B cell (primary cell): Measurements from ENCODE around the gene PAQR4. TPM values are rescaled to one million over a fixed set of nuclear protein-coding genes. Genes with fewer than 3 reads are reported as not detected.

Experiments
- ATAC-seq: fragments of 200-7000 bp; cut with Tn5 transposase; one replicate; pipeline ENCODE4 v1.10.0; 2021; ENCODE audit warnings: low read depth, mild to moderate bottlenecking, moderate number of reproducible peaks, moderate library complexity
- CTCF ChIA-PET: fragments of 350-600 bp; sonication (Branson Sonifier 250); formaldehyde crosslinking; loops from one replicate; lab custom pipeline; 2021; ENCODE audit warnings: antibody characterized with exemption, inconsistent platforms; lab: Charles Lee
- POLR2A ChIA-PET: fragments of 350-600 bp; sonication (Branson Sonifier 250); formaldehyde crosslinking; loops from one replicate; lab custom pipeline; 2021; ENCODE audit warnings: antibody characterized with exemption; lab: Charles Lee
- DNase-seq: peaks from one replicate; pipeline ENCODE4 v3.0.0; 2013
- H2AFZ ChIP-seq: 2 replicates; pipeline ENCODE4 v1.6.1; 2012; ENCODE audit warnings: mild to moderate bottlenecking, low read depth, low read length; ENCODE audit not compliant: insufficient read depth, poor library complexity, severe bottlenecking
- H3K27ac ChIP-seq, 2 donors: 1 replicate in 1 of 2; 2 replicates in 1 of 2; pipeline ENCODE4 v1.5.1; 2012 to 2013; ENCODE audit warnings: low read length in 2 of 2, mild to moderate bottlenecking in 2 of 2, moderate library complexity in 1 of 2
- H3K27me3 ChIP-seq, 4 experiments: fragments of 200-600 bp in 1 of 4; sonication (generic) in 1 of 4; replicated peaks in 1 of 4; 1 replicate in 2 of 4; 2 replicates in 2 of 4; pipeline versions ENCODE4 v1.6.1 to v1.7.0; 2013 to 2016; ENCODE audit warnings: low read length in 3 of 4, mild to moderate bottlenecking in 2 of 4, mixed read lengths in 1 of 4, moderate library complexity in 1 of 4; ENCODE audit not compliant: insufficient read depth in 4 of 4, control insufficient read depth in 3 of 4; ENCODE audit errors: control extremely low read depth in 1 of 4
- H3K36me3 ChIP-seq, 2 experiments: replicated peaks in 1 of 2; 1 replicate in 1 of 2; 2 replicates in 1 of 2; pipeline versions ENCODE4 v1.6.1 to v1.7.1; 2013; ENCODE audit warnings: low read length in 1 of 2; ENCODE audit not compliant: insufficient read depth in 2 of 2, control insufficient read depth in 1 of 2; ENCODE audit errors: control extremely low read depth in 1 of 2, extremely low read depth in 1 of 2
- H3K4me1 ChIP-seq, 2 donors: fragments of 200-600 bp in 1 of 2; sonication (generic) in 1 of 2; 1 replicate in 1 of 2; 2 replicates in 1 of 2; pipeline versions ENCODE4 v1.5.1 to v1.6.1; 2013 to 2017; ENCODE audit warnings: low read length in 2 of 2; ENCODE audit not compliant: control insufficient read depth in 2 of 2, insufficient read depth in 2 of 2
- H3K4me2 ChIP-seq: replicated peaks from 2 replicates; pipeline ENCODE3; 2012; ENCODE audit warnings: mild to moderate bottlenecking, low read depth, low read length; ENCODE audit not compliant: poor library complexity, severe bottlenecking
- H3K4me3 ChIP-seq, 5 experiments: fragments of 200-600 bp in 1 of 5; sonication (generic) in 1 of 5; 1 replicate in 3 of 5; 2 replicates in 2 of 5; pipeline versions ENCODE4 v1.5.1 to v1.7.0; 2011 to 2016; ENCODE audit warnings: low read length in 4 of 5, mild to moderate bottlenecking in 4 of 5, low read depth in 2 of 5, control low read depth in 1 of 5, moderate library complexity in 1 of 5; ENCODE audit not compliant: insufficient read depth in 1 of 5; ENCODE audit errors: control extremely low read depth in 1 of 5, extremely low read depth in 1 of 5
- H3K79me2 ChIP-seq: fragments of 200-600 bp; sonication (generic); one replicate; pipeline ENCODE4 v1.6.0; 2016; ENCODE audit warnings: low read length; ENCODE audit not compliant: control insufficient read depth, insufficient read depth
- H3K9ac ChIP-seq: fragments of 200-600 bp; sonication (generic); 2 replicates; pipeline ENCODE4 v1.6.1; 2017; ENCODE audit warnings: mild to moderate bottlenecking, low read length, moderate library complexity
- H3K9me3 ChIP-seq, 3 donors: one replicate each; pipeline versions ENCODE4 v1.6.1 to v1.7.1; 2013; ENCODE audit warnings: low read length in 2 of 3; ENCODE audit not compliant: control insufficient read depth in 2 of 3, insufficient read depth in 1 of 3; ENCODE audit errors: control extremely low read depth in 1 of 3
- H4K20me1 ChIP-seq: 2 replicates; pipeline ENCODE4 v1.6.0; 2012; ENCODE audit warnings: mild to moderate bottlenecking, low read length; ENCODE audit not compliant: insufficient read depth, control insufficient read depth, poor library complexity, severe bottlenecking
- H3K27ac Mint-ChIP-seq: one replicate; pipeline ENCODE4 v1.8.0; 2021; ENCODE audit warnings: mixed read lengths
- H3K27me3 Mint-ChIP-seq: one replicate; pipeline ENCODE4 v1.8.0; 2021; ENCODE audit warnings: mixed read lengths
- H3K4me1 Mint-ChIP-seq: one replicate; pipeline ENCODE4 v1.8.0; 2021; ENCODE audit warnings: mixed read lengths
- H3K4me3 Mint-ChIP-seq: one replicate; pipeline ENCODE4 v1.8.0; 2021; ENCODE audit warnings: mixed read lengths
- H3K9me3 Mint-ChIP-seq: one replicate; pipeline ENCODE4 v1.8.0; 2022; ENCODE audit warnings: mixed read lengths; ENCODE audit not compliant: insufficient read depth
- CTCF ChIP-seq: fragments of 200-600 bp; IDR thresholded peaks from one replicate; pipeline ENCODE4 v1.8.0; 2022; ENCODE audit warnings: antibody characterized with exemption, mild to moderate bottlenecking
- EZH2 ChIP-seq: IDR thresholded peaks from 2 replicates; pipeline ENCODE4 v1.6.1; 2012; ENCODE audit warnings: borderline replicate concordance, low read depth, mild to moderate bottlenecking, moderate library complexity, low read length; ENCODE audit not compliant: insufficient read depth, poor library complexity, severe bottlenecking
- WGBS: methylation state at CpG from one replicate; pipeline ENCODE4 v1.1.5; 2013; ENCODE audit warnings: missing lambda C conversion rate; ENCODE audit not compliant: insufficient coverage; 5-methylcytosine and 5-hydroxymethylcytosine counted together
- intact Hi-C: fragments of 100-400 bp; cut with micrococcal nuclease; formaldehyde crosslinking; loops from one replicate; pipeline ENCODE4 v1.10.0; 2022
- polyA plus RNA-seq: library from polyadenylated mRNA; depleted of rRNA; stranded (reverse); fragments of >200 nt; gene quantifications from 2 replicates; pipeline ENCODE4 v1.2.3, GENCODE V29; 2012
- total RNA-seq, 2 donors: library from RNA; stranded (reverse); fragments of 120-200 nt in 1 of 2; gene quantifications; 1 replicate in 1 of 2; 2 replicates in 1 of 2; pipeline versions ENCODE4 v1.2.3 to v1.2.4, GENCODE V29; 2013 to 2022

PAQR4 gene
- total and polyA plus RNA-seq, 2 donors (not counting 1 experiment from before 2014, with no cell fraction given): 2.6 to 2.8 TPM

GRCh38 chr16:2923481-2923880 lies 45.7 kb upstream of the PAQR4 start:
- intact Hi-C loops: no loop called here
- H3K9me3 ChIP-seq: no peaks in the 10 kb centered on the region
- H3K9me3 Mint-ChIP-seq: no peaks in the 10 kb centered on the region
- TF ChIP-seq EZH2 (no peak), CTCF (no peak)
- no peaks in the 10 kb centered on the region for H3K36me3 ChIP-seq
- no peak overlapping the region for H3K27ac ChIP-seq
- H2AFZ ChIP-seq: no peak overlapping the region
- peaks cover 10% of the 10 kb centered on the region for H3K79me2 ChIP-seq
- peaks cover 4 to 13% of the 10 kb centered on the region in 2 donors for H3K4me1 ChIP-seq
- no peaks in the 10 kb centered on the region for H3K27me3 ChIP-seq
- H3K4me3 Mint-ChIP-seq: no peak overlapping the region
- no peak overlapping the region for H3K9ac ChIP-seq
- peaks cover 5% of the 10 kb centered on the region for H4K20me1 ChIP-seq
- DNase-seq (no peak), ATAC-seq (no peak)
- no peak overlapping the region for H3K4me3 ChIP-seq
- H3K27ac Mint-ChIP-seq: no peak overlapping the region
- no peak overlapping the region for H3K4me2 ChIP-seq
- 98% methylated on average over 6 of the region's 14 CpGs for WGBS
- H3K4me1 Mint-ChIP-seq: peaks cover 9% of the 10 kb centered on the region
- ChIA-PET POLR2A (interaction anchor here (0.7 kb wide), 1 partner anchor 42 kb away, joined by 4 read pairs; no protein-coding TSS in a partner anchor), CTCF (interaction anchor here (0.7 to 1.4 kb wide), 3 partner anchors 22 to 80 kb away, joined by 3 to 4 read pairs (median 3); no protein-coding TSS in a partner anchor)
- no peaks in the 10 kb centered on the region for H3K27me3 Mint-ChIP-seq

GRCh38 chr16:2924901-2925755 lies 44.0 kb upstream of the PAQR4 start:
- intact Hi-C loops: no loop called here
- ChIA-PET POLR2A (no interaction called here), CTCF (interaction anchor here (0.8 kb wide), 1 partner anchor 28 kb away, joined by 3 read pairs; no protein-coding TSS in a partner anchor)
- H2AFZ ChIP-seq: no peak overlapping the region
- no peaks in the 10 kb centered on the region for H3K27me3 Mint-ChIP-seq
- peaks cover 4 to 9% of the 10 kb centered on the region in 2 donors for H3K4me1 ChIP-seq
- no peak overlapping the region for H3K4me2 ChIP-seq
- H3K9me3 Mint-ChIP-seq: no peaks in the 10 kb centered on the region
- H3K4me3 ChIP-seq: no peak overlapping the region
- peaks cover 14% of the 10 kb centered on the region for H3K79me2 ChIP-seq
- no peak overlapping the region for H3K4me3 Mint-ChIP-seq
- TF ChIP-seq EZH2 (no peak), CTCF (no peak)
- H3K27ac Mint-ChIP-seq: no peak overlapping the region
- peaks cover 5% of the 10 kb centered on the region for H4K20me1 ChIP-seq
- ATAC-seq (no peak), DNase-seq (no peak)
- H3K27ac ChIP-seq: no peak overlapping the region
- WGBS: 87% methylated on average over 34 of the region's 42 CpGs
- H3K4me1 Mint-ChIP-seq: peaks cover 7% of the 10 kb centered on the region
- H3K9ac ChIP-seq: no peak overlapping the region
- no peaks in the 10 kb centered on the region for H3K9me3 ChIP-seq
- H3K27me3 ChIP-seq: no peaks in the 10 kb centered on the region
- H3K36me3 ChIP-seq: peaks cover 0 to 6% of the 10 kb centered on the region in 2 experiments
